HEK293 (cell line): ENCODE results near the gene AGMO.

ENCODE experiments used
- BCL11B ChIP-seq: fragments of 450-650 bp; formaldehyde crosslinking; IDR thresholded peaks from 2 replicates; pipeline ENCODE4 v1.5.1; 2016; ENCODE audit warnings: low read depth, missing biosample characterization, missing genetic modification characterization
- WT1 ChIP-seq: fragments of 450-650 bp; formaldehyde crosslinking; IDR thresholded peaks from 2 replicates; pipeline ENCODE4 v1.5.1; 2016; ENCODE audit warnings: missing biosample characterization, missing genetic modification characterization
- ZNF114 ChIP-seq: fragments of 450-650 bp; formaldehyde crosslinking; IDR thresholded peaks from 2 replicates; pipeline ENCODE4 v1.5.0; 2017; ENCODE audit warnings: missing biosample characterization, missing genetic modification characterization
- ZNF121 ChIP-seq: fragments of 450-650 bp; formaldehyde crosslinking; IDR thresholded peaks from 2 replicates; pipeline ENCODE4 v1.5.1; 2016; ENCODE audit warnings: missing biosample characterization, missing genetic modification characterization
- ZNF23 ChIP-seq: fragments of 450-650 bp; formaldehyde crosslinking; IDR thresholded peaks from 2 replicates; pipeline ENCODE4 v1.5.1; 2016; ENCODE audit warnings: missing biosample characterization, missing genetic modification characterization, borderline replicate concordance
- ZNF274 ChIP-seq, 2 experiments: fragments of 200-500 bp in 1 of 2; fragments of 450-650 bp in 1 of 2; sonication (Bioruptor generic) in 1 of 2; formaldehyde crosslinking in 1 of 2; IDR thresholded peaks; 2 replicates each; pipeline versions ENCODE4 v1.5.1 to v1.6.1; 2014 to 2016; ENCODE audit warnings: borderline replicate concordance in 1 of 2, inconsistent platforms in 1 of 2, low read length in 1 of 2, missing biosample characterization in 1 of 2, missing genetic modification characterization in 1 of 2
- ZNF335 ChIP-seq: fragments of 450-650 bp; formaldehyde crosslinking; conservative IDR thresholded peaks from 2 replicates; pipeline ENCODE4 v1.5.1; 2016; ENCODE audit warnings: missing biosample characterization, missing genetic modification characterization
- ZNF621 ChIP-seq: fragments of 450-650 bp; formaldehyde crosslinking; IDR thresholded peaks from 2 replicates; pipeline ENCODE4 v1.5.1; 2017; ENCODE audit warnings: missing biosample characterization, missing genetic modification characterization
- ZNF660 ChIP-seq: fragments of 450-650 bp; IDR thresholded peaks from 2 replicates; pipeline ENCODE4 v1.5.1; 2018; ENCODE audit warnings: missing biosample characterization, mild to moderate bottlenecking, missing genetic modification characterization
- TF ChIP-seq, protein P1 (sequence below): fragments of 450-650 bp; formaldehyde crosslinking; IDR thresholded peaks from 2 replicates; pipeline ENCODE4 v1.5.1; 2016; ENCODE audit warnings: missing biosample characterization, missing genetic modification characterization
- TF ChIP-seq, protein P2 (sequence below): fragments of 450-650 bp; formaldehyde crosslinking; IDR thresholded peaks from 2 replicates; pipeline ENCODE4 v1.5.1; 2016; ENCODE audit warnings: missing biosample characterization, missing genetic modification characterization
- TF ChIP-seq, protein P3 (sequence below): fragments of 450-650 bp; formaldehyde crosslinking; optimal IDR thresholded peaks from 2 replicates; pipeline ENCODE3; 2016; ENCODE audit warnings: missing biosample characterization, mild to moderate bottlenecking, missing genetic modification characterization
- TF ChIP-seq, protein P4 (sequence below): fragments of 450-650 bp; formaldehyde crosslinking; IDR thresholded peaks from 2 replicates; pipeline ENCODE4 v1.5.1; 2017; ENCODE audit warnings: missing biosample characterization, missing genetic modification characterization

DNA sequence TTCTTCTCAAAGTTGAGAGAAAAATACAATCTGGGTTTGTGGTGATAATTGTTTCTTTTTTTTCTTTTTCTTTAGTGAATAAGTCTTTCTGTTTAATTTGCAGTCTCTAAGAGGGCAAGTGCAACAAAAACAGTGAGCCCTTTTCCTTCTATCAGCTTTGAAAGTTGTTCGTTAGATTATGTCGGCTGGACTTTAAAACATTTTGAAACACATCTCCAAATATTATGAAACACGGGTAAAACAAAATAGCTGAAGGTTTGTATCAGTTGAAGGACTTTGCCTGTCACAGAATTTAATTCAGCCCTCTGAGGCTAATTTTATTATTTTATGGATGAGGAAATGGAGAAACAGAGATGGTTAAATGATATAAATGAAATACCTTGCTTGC, 85.3 kb downstream of the AGMO start:
- no peak for TF ChIP-seq ZNF121
- TF ChIP-seq, protein P1, sequence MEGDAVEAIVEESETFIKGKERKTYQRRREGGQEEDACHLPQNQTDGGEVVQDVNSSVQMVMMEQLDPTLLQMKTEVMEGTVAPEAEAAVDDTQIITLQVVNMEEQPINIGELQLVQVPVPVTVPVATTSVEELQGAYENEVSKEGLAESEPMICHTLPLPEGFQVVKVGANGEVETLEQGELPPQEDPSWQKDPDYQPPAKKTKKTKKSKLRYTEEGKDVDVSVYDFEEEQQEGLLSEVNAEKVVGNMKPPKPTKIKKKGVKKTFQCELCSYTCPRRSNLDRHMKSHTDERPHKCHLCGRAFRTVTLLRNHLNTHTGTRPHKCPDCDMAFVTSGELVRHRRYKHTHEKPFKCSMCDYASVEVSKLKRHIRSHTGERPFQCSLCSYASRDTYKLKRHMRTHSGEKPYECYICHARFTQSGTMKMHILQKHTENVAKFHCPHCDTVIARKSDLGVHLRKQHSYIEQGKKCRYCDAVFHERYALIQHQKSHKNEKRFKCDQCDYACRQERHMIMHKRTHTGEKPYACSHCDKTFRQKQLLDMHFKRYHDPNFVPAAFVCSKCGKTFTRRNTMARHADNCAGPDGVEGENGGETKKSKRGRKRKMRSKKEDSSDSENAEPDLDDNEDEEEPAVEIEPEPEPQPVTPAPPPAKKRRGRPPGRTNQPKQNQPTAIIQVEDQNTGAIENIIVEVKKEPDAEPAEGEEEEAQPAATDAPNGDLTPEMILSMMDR (tag by site-specific recombination): no peak
- no peak for TF ChIP-seq BCL11B (tag by site-specific recombination)
- TF ChIP-seq ZNF660 (tag by site-specific recombination): no peak
- TF ChIP-seq, protein P2, sequence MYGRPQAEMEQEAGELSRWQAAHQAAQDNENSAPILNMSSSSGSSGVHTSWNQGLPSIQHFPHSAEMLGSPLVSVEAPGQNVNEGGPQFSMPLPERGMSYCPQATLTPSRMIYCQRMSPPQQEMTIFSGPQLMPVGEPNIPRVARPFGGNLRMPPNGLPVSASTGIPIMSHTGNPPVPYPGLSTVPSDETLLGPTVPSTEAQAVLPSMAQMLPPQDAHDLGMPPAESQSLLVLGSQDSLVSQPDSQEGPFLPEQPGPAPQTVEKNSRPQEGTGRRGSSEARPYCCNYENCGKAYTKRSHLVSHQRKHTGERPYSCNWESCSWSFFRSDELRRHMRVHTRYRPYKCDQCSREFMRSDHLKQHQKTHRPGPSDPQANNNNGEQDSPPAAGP (tag by site-specific recombination): no peak
- no peak for TF ChIP-seq ZNF335 (tag by site-specific recombination)
- TF ChIP-seq ZNF274 (IDR thresholded peaks at IDR 0.05; ENCODE audit: low read length): no peak
- TF ChIP-seq ZNF274 (tag by site-specific recombination; IDR thresholded peaks at IDR 0.05; ENCODE audit: borderline replicate concordance): no peak
- no peak for TF ChIP-seq ZNF621 (tag by site-specific recombination)
- TF ChIP-seq, protein P3, sequence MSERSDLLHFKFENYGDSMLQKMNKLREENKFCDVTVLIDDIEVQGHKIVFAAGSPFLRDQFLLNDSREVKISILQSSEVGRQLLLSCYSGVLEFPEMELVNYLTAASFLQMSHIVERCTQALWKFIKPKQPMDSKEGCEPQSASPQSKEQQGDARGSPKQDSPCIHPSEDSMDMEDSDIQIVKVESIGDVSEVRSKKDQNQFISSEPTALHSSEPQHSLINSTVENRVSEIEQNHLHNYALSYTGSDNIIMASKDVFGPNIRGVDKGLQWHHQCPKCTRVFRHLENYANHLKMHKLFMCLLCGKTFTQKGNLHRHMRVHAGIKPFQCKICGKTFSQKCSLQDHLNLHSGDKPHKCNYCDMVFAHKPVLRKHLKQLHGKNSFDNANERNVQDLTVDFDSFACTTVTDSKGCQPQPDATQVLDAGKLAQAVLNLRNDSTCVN: no peak
- TF ChIP-seq ZNF114 (tag by site-specific recombination): no peak
- TF ChIP-seq WT1 (tag by site-specific recombination): no peak
- TF ChIP-seq, protein P4, sequence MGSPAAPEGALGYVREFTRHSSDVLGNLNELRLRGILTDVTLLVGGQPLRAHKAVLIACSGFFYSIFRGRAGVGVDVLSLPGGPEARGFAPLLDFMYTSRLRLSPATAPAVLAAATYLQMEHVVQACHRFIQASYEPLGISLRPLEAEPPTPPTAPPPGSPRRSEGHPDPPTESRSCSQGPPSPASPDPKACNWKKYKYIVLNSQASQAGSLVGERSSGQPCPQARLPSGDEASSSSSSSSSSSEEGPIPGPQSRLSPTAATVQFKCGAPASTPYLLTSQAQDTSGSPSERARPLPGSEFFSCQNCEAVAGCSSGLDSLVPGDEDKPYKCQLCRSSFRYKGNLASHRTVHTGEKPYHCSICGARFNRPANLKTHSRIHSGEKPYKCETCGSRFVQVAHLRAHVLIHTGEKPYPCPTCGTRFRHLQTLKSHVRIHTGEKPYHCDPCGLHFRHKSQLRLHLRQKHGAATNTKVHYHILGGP (tag by site-specific recombination): no peak
- TF ChIP-seq ZNF23 (tag by site-specific recombination): no peak
